VCaP (cell line): Measurements from ENCODE around the gene VWA7.
"Not testable (repeated sequence)": the region's sequence is repeated elsewhere in the genome, so short reads cannot be mapped to it uniquely, and the experiment has no call there.

Experiments used
- H3K27ac ChIP-seq: fragments of 450-650 bp; 2 replicates; pipeline ENCODE4 v1.5.1; 2017
- CTCF ChIP-seq: fragments of 450-650 bp; conservative IDR thresholded peaks from 2 replicates; pipeline ENCODE4 v1.5.1; 2017; ENCODE audit warnings: mild to moderate bottlenecking, moderate library complexity

Gene VWA7

GRCh38 chr6:31806470-31807272 is 29.5 kb upstream of the VWA7 start, which contains the start of gene LSM2:
TSS of gene LSM2 (minus strand) at chr6:31806966. CDS start at chr6:31806757, 209 bp downstream.
- peak within 1 kb of the TSS; percentile 83 for H3K27ac ChIP-seq
- TF ChIP-seq CTCF: peak; percentile 19; the same call in 1 of the 2 replicates

- peak overlapping the region; percentile 83 for H3K27ac ChIP-seq
- TF ChIP-seq CTCF: no peak
Measured at GRCh38 chr6:31805939-31806469, 28.9 kb upstream of the VWA7 start.

GRCh38 chr6:31801031-31801927 is 24.2 kb upstream of the VWA7 start:
- not testable (repeated sequence) for H3K27ac ChIP-seq

GRCh38 chr6:31799781-31800180 is 22.7 kb upstream of the VWA7 start:
- H3K27ac ChIP-seq: no peak overlapping the region
- TF ChIP-seq CTCF: no peak

- TF ChIP-seq CTCF: no peak
- no peak overlapping the region for H3K27ac ChIP-seq
Measured at GRCh38 chr6:31797588-31797987, 20.5 kb upstream of the VWA7 start.

GRCh38 chr6:31796993-31797385 is 19.9 kb upstream of the VWA7 start:
- TF ChIP-seq CTCF: no peak
- no peak overlapping the region for H3K27ac ChIP-seq

GRCh38 chr6:31795616-31796298 is 18.6 kb upstream of the VWA7 start, which contains the start of gene VARS1:
TSS of gene VARS1 (minus strand) at chr6:31795752. CDS start at chr6:31795217, 535 bp downstream.
- peak within 1 kb of the TSS; percentile 96 for H3K27ac ChIP-seq
- peak; percentile 90 for TF ChIP-seq CTCF
